Left ventricle myocardium inferior (tissue), 1 donor: ENCODE measurements around the gene WDR27. TPM values are rescaled to one million over a fixed set of nuclear protein-coding genes. Genes with fewer than 3 reads are reported as not detected.

ENCODE experiments used
- DNase-seq: peaks from one replicate; pipeline ENCODE4 v3.0.0-alpha.2; 2020
- H3K27ac ChIP-seq: fragments of 200-600 bp; replicated peaks from 2 replicates; pipeline ENCODE4 v1.8.0; 2021
- H3K27me3 ChIP-seq: fragments of 200-600 bp; 2 replicates; pipeline ENCODE4 v1.8.0; 2021; ENCODE audit warnings: low read depth
- H3K36me3 ChIP-seq: fragments of 200-600 bp; 2 replicates; pipeline ENCODE4 v1.8.0; 2021
- H3K4me1 ChIP-seq: fragments of 200-600 bp; 2 replicates; pipeline ENCODE4 v1.8.0; 2021
- H3K4me3 ChIP-seq: fragments of 200-600 bp; 2 replicates; pipeline ENCODE4 v1.8.0; 2021; ENCODE audit warnings: mild to moderate bottlenecking, moderate library complexity
- H3K9me3 ChIP-seq: fragments of 200-600 bp; replicated peaks from 2 replicates; pipeline ENCODE4 v1.8.0; 2021
- intact Hi-C: fragments of 100-400 bp; cut with micrococcal nuclease; formaldehyde crosslinking; loops from one replicate; pipeline ENCODE4 v1.11.0; 2022
- total RNA-seq: library from RNA; stranded (reverse); fragmentation: NEBNext Ultra II Directional; extraction: Animal tissue kit (Norgen Biotek cat#: 25700); gene quantifications from one replicate; pipeline ENCODE4 v1.2.1, GENCODE V29; 2021
- TF ChIP-seq, protein P1 (sequence below): fragments of 200-600 bp; IDR thresholded peaks from 2 replicates; pipeline ENCODE4 v1.8.0; 2021; ENCODE audit warnings: antibody characterized with exemption, mild to moderate bottlenecking, borderline replicate concordance
- donor health status: DM: no; HTN: yes; CAD: no; lungs with severe emphysema.

Gene WDR27
- total RNA-seq, 1 donor from 2014 or later, result 9.1 TPM

DNA sequence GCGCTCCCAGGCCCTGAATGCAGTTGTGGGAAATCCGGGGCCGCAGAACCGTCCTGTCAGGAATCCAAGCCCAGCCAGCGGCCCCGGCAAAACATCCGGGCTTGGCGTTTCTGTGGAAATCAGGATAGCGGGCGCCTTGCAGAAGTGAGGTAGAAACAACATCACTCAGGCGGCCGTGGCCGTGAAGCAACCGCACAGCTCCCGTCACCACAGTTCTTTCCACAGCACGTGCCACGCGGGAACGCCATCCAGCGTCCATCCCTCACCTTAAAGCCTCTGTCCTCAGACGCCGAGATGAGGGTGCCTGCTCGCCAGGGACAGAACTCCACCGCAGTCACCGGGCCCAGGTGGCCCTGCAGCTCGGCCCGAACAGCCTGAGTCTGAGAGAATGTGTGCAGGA, 34.1 kb downstream of the WDR27 start:
- Histone ChIP-seq H3K27ac (no peak overlapping the region), H3K36me3 (peaks cover 59% of the 10 kb centered on the region), H3K27me3 (no peaks in the 10 kb centered on the region), H3K4me1 (peaks cover 16% of the 10 kb centered on the region), H3K4me3 (no peak overlapping the region), H3K9me3 (no peaks in the 10 kb centered on the region)
- no peak for DNase-seq
- intact Hi-C loops, result no loop called here
- TF ChIP-seq, protein P1, sequence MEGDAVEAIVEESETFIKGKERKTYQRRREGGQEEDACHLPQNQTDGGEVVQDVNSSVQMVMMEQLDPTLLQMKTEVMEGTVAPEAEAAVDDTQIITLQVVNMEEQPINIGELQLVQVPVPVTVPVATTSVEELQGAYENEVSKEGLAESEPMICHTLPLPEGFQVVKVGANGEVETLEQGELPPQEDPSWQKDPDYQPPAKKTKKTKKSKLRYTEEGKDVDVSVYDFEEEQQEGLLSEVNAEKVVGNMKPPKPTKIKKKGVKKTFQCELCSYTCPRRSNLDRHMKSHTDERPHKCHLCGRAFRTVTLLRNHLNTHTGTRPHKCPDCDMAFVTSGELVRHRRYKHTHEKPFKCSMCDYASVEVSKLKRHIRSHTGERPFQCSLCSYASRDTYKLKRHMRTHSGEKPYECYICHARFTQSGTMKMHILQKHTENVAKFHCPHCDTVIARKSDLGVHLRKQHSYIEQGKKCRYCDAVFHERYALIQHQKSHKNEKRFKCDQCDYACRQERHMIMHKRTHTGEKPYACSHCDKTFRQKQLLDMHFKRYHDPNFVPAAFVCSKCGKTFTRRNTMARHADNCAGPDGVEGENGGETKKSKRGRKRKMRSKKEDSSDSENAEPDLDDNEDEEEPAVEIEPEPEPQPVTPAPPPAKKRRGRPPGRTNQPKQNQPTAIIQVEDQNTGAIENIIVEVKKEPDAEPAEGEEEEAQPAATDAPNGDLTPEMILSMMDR, result no peak

DNA sequence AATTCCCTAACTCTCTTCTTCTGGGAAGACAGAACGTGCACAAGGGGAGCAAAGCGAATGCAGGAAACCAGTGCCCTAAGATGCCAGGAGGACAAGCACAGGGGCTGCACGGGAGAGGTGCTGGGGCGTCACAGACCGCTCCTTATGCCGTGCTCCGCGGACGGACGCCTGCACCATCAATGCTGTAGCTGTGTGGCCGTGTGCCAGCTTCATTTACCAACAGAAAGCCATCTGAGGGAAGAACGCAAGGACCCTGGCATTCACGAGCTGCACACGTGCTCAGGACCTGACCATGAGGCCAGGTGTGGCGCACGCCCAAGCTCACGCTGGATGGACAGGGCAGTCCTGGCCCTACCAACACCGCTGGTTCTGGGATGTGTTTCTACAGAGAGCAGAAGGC, 35.4 kb downstream of the WDR27 start:
- Histone ChIP-seq H3K9me3 (no peaks in the 10 kb centered on the region), H3K4me1 (peaks cover 16% of the 10 kb centered on the region), H3K27ac (no peak overlapping the region), H3K27me3 (no peaks in the 10 kb centered on the region), H3K4me3 (no peak overlapping the region), H3K36me3 (peaks cover 53% of the 10 kb centered on the region)
- no peak for DNase-seq
- TF ChIP-seq, protein P1, result no peak
- intact Hi-C loops, result no loop called here

DNA sequence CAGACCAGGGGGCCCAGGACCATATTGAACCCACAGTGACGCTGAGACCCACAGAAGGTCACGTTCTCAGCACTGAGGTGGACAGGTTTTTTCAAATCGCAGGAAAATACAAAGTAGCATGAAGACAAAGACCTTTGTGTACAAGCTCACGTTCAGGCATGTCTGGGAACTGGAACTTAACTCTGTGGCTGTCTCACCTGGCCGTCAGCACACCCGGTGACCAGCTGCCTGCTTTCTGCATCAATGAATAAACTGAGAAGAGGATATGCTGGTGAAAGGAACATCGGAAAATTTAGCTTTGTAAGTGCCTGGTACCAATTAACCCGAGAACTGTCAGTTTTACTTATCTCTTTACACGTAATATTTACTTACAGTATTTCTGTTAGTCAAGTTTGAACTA, 36.5 kb downstream of the WDR27 start:
- TF ChIP-seq, protein P1, result no peak
- DNase-seq, result no peak
- Histone ChIP-seq H3K27me3 (no peaks in the 10 kb centered on the region), H3K36me3 (peaks cover 52% of the 10 kb centered on the region), H3K4me1 (peaks cover 12% of the 10 kb centered on the region), H3K9me3 (no peaks in the 10 kb centered on the region), H3K4me3 (no peak overlapping the region), H3K27ac (no peak overlapping the region)
- intact Hi-C loops, result no loop called here

DNA sequence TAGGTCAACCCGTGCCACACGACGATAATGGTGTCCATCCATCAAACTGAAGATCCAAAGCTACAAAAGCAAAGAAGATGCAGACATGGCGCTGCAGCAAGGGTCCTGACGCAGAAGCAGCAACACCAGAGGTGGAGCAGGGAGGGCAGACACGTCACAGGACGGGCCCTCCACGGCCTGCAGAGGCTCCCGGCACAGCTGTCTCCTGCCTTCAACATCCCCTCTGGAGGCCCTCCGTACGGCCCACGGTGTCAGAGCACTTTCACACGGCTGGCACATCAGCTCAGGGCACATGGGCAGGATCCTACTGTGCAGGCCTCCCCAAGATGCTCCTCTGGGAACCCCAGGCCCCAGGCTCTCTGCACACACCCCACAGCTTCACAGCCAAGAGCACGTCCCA, 37.6 kb downstream of the WDR27 start:
- DNase-seq, result no peak
- Histone ChIP-seq H3K4me1 (peaks cover 4% of the 10 kb centered on the region), H3K4me3 (no peak overlapping the region), H3K27ac (no peak overlapping the region), H3K36me3 (peaks cover 52% of the 10 kb centered on the region), H3K27me3 (no peaks in the 10 kb centered on the region), H3K9me3 (no peaks in the 10 kb centered on the region)
- intact Hi-C loops, result no loop called here
- TF ChIP-seq, protein P1, result no peak

DNA sequence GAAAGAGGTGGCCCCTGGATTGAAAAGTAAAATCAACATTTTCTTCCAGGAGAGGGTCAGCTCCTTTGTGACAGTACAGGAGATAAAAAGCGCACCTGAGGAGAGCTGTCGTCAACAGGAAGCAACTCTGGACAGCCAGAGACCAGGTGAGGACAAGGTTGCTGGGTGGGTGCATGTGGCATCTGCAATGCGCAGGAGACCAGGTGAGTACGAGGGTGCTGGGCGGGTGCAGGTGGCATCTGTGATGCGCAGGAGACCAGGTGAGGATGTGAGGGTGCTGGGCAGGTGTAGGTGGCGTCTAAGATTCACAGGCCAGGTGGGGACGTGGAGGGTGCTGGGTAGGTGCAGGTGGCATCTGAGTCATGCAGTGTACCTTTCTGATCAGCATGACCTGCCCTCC, 38.4 kb downstream of the WDR27 start:
- Histone ChIP-seq H3K9me3 (no peaks in the 10 kb centered on the region), H3K4me3 (no peak overlapping the region), H3K4me1 (no peaks in the 10 kb centered on the region), H3K36me3 (peaks cover 56% of the 10 kb centered on the region), H3K27ac (no peak overlapping the region), H3K27me3 (no peaks in the 10 kb centered on the region)
- intact Hi-C loops, result no loop called here
- no peak for DNase-seq
- TF ChIP-seq, protein P1, result no peak

DNA sequence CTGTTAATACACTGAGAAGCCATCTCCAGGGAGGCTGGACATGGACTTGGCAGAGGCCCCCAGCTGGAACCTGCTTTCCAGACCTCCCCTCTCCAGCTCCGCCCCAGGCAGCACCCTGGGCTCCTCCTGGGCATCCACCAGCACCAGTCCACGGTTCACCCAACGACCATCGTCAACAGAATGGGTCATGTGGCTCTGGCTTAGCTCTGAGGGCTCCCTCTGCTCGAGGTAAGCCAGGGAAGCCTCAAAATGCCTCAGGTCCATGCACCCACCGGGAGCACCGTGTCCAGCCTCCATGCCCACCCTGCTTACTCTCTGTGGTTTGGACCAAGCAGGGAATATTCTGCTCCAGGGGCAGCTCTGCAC, 40.5 kb downstream of the WDR27 start:
- H3K27ac ChIP-seq, result no peak overlapping the region
- H3K27me3 ChIP-seq, result no peaks in the 10 kb centered on the region
- intact Hi-C loops, result no loop called here
- TF ChIP-seq, protein P1, result no peak
- no peak for DNase-seq
- no peak overlapping the region for H3K4me3 ChIP-seq
- no peaks in the 10 kb centered on the region for H3K9me3 ChIP-seq
- H3K36me3 ChIP-seq, result peaks cover 42% of the 10 kb centered on the region
- no peaks in the 10 kb centered on the region for H3K4me1 ChIP-seq
